Measurements from ENCODE around the gene COA6. TPM values are rescaled to one million over a fixed set of nuclear protein-coding genes. Genes with fewer than 3 reads are reported as not detected.
"Not testable (repeated sequence)": the region's sequence is repeated elsewhere in the genome, so short reads cannot be mapped to it uniquely, and the experiment has no call there.

COA6 gene
- total and polyA plus RNA-seq, 2 of the 8 experiments (the other 6 are each of a cell fraction or from before 2014, with no cell fraction given), result 22.9 to 44.9 TPM

DNA sequence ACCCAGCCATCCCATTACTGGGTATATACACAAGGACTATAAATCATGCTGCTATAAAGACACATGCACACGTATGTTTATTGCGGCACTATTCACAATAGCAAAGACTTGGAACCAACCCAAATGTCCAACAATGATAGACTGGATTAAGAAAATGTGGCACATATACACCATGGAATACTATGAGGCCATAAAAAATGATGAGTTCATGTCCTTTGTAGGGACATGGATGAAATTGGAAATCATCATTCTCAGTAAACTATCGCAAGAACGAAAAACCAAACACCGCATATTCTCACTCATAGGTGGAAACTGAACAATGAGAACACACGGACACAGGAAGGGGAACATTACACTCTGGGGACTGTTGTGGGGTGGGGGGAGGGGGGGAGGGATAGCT, 26.3 kb downstream of the COA6 start:
- POLR2A ChIA-PET (ENCODE audit: partially characterized antibody); H3K27ac ChIP-seq (ENCODE audit: low read depth, low read length); H4K20me1 ChIP-seq (replicated peaks in 1 of 2; ENCODE audit: control insufficient read depth in 1 of 2, insufficient read depth in 2 of 2, low read length in 2 of 2); H3K36me3 ChIP-seq (ENCODE audit: control insufficient read depth in 2 of 4, insufficient read depth in 4 of 4, low read length in 3 of 4); H2BK20ac ChIP-seq (ENCODE audit: low read length); H3K23me2 ChIP-seq (ENCODE audit: low read depth, low read length); H4K5ac ChIP-seq (ENCODE audit: insufficient read length, low read depth, low read length); H2BK120ac ChIP-seq (replicated peaks; ENCODE audit: low read depth, low read length); DNase-seq (ENCODE audit: low read depth in 1 of 2, low spot score in 2 of 2); H3K9me3 ChIP-seq (ENCODE audit: insufficient read depth in 2 of 2, low read depth in 1 of 2, low read length in 1 of 2); FAIRE-seq; H3K14ac ChIP-seq (ENCODE audit: insufficient read length); H3K4me2 ChIP-seq (ENCODE audit: insufficient read depth in 1 of 2, low read depth in 2 of 2, low read length in 2 of 2); H3K4me3 ChIP-seq (ENCODE audit: extremely low read depth in 1 of 4, insufficient read depth in 2 of 4, low read depth in 3 of 4, low read length in 4 of 4); H3K4ac ChIP-seq (replicated peaks; ENCODE audit: insufficient read length, low read depth, low read length); H3K79me1 ChIP-seq (ENCODE audit: low read depth, low read length); H3K23ac ChIP-seq (ENCODE audit: insufficient read length); H3K79me2 ChIP-seq (ENCODE audit: control insufficient read depth in 1 of 2, insufficient read depth in 2 of 2, low read length in 2 of 2); H2BK12ac ChIP-seq (ENCODE audit: low read depth, low read length); H3K27me3 ChIP-seq (replicated peaks in 1 of 4; ENCODE audit: control insufficient read depth in 3 of 4, extremely low read depth in 1 of 4, insufficient read depth in 3 of 4, low read length in 3 of 4); H3K18ac ChIP-seq (ENCODE audit: extremely low read depth, low read length); H3K56ac ChIP-seq (replicated peaks; ENCODE audit: insufficient read length, low read depth, low read length); H2AFZ ChIP-seq (ENCODE audit: low read length); H2BK5ac ChIP-seq (ENCODE audit: low read depth, low read length); H2AK5ac ChIP-seq (ENCODE audit: low read depth, low read length); H4K91ac ChIP-seq (replicated peaks; ENCODE audit: insufficient read length, low read length); H3K4me1 ChIP-seq (replicated peaks in 1 of 4; ENCODE audit: control insufficient read depth in 3 of 4, insufficient read depth in 4 of 4, low read length in 3 of 4); H4K8ac ChIP-seq (ENCODE audit: extremely low read depth, insufficient read depth, low read length); H3K9ac ChIP-seq (replicated peaks in 1 of 4; ENCODE audit: extremely low read depth in 1 of 4, low read depth in 3 of 4, low read length in 3 of 4); H2BK15ac ChIP-seq (ENCODE audit: low read length): not testable (repeated sequence)
- 97% methylated on average over 6 of the region's 6 CpGs; no CpG with 5 or more reads in 1 of the 2 experiments for WGBS, 2 experiments (ENCODE audit: extremely low coverage in 1 of 2, insufficient coverage in 1 of 2, insufficient read length in 1 of 2, insufficient replicate concordance in 2 of 2, low coverage in 1 of 2, low lambda C conversion rate in 2 of 2, missing lambda C conversion rate in 1 of 2)
- CTCF ChIA-PET (ENCODE audit: partially characterized antibody), result interaction anchor here (0.6 kb wide), 1 partner anchor 89 kb away, joined by 3 read pairs; no protein-coding TSS in a partner anchor

All from H1 (cell line).